Activated naive CD8-positive, alpha-beta T cell treated with anti-CD3 and anti-CD28 coated beads for 36 hours (primary cell): ENCODE results near the gene BNC2. TPM values are rescaled to one million over a fixed set of nuclear protein-coding genes. Genes with fewer than 3 reads are reported as not detected.

Source experiments
- DNase-seq: peaks from one replicate; pipeline ENCODE4 v3.0.0; 2021
- H3K27ac Mint-ChIP-seq: one replicate; pipeline ENCODE4 v1.8.0; 2022; ENCODE audit warnings: mild to moderate bottlenecking, moderate library complexity, mixed read lengths
- H3K27me3 Mint-ChIP-seq: one replicate; pipeline ENCODE4 v1.8.0; 2022; ENCODE audit warnings: mild to moderate bottlenecking, mixed read lengths
- H3K36me3 Mint-ChIP-seq: one replicate; pipeline ENCODE4 v1.8.0; 2021; ENCODE audit warnings: mild to moderate bottlenecking, mixed read lengths
- H3K4me1 Mint-ChIP-seq: one replicate; pipeline ENCODE4 v1.8.0; 2021; ENCODE audit warnings: mixed read lengths
- H3K4me3 Mint-ChIP-seq: one replicate; pipeline ENCODE4 v1.8.0; 2022; ENCODE audit warnings: mild to moderate bottlenecking, moderate library complexity, mixed read lengths
- H3K9me3 Mint-ChIP-seq: one replicate; pipeline ENCODE4 v1.8.0; 2022; ENCODE audit warnings: mixed read lengths
- total RNA-seq, 2 experiments: library from RNA; stranded (reverse); gene quantifications; one replicate each; pipeline ENCODE4 v1.2.3, GENCODE V29; 2021

The BNC2 gene
- total RNA-seq, 2 experiments from 2014 or later = not detected

DNA sequence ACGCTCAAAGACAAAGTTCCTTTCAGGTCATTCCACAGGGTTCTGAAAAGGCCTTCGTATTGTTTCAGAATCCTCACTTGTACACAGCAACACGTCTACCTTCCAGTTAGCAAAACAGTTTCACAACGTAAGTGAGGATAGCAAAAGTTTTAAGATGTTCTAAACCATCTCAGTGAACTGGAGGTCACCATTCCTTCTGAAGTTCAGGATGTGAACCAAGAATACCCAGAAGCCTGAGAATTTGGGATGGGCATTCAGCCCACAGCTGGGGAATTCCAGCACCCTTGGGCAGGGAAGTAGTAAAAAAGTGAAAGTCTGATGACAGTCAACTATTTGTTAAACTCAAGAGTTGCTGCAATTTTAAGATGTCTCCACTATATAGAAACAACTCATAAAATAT is 224.5 kb downstream of the BNC2 start:
- Mint-ChIP-seq H3K27me3 (no peaks in the 10 kb centered on the region), H3K4me1 (no peaks in the 10 kb centered on the region), H3K9me3 (no peaks in the 10 kb centered on the region), H3K36me3 (no peaks in the 10 kb centered on the region), H3K4me3 (no peak overlapping the region), H3K27ac (no peak overlapping the region)
- no peak for DNase-seq

DNA sequence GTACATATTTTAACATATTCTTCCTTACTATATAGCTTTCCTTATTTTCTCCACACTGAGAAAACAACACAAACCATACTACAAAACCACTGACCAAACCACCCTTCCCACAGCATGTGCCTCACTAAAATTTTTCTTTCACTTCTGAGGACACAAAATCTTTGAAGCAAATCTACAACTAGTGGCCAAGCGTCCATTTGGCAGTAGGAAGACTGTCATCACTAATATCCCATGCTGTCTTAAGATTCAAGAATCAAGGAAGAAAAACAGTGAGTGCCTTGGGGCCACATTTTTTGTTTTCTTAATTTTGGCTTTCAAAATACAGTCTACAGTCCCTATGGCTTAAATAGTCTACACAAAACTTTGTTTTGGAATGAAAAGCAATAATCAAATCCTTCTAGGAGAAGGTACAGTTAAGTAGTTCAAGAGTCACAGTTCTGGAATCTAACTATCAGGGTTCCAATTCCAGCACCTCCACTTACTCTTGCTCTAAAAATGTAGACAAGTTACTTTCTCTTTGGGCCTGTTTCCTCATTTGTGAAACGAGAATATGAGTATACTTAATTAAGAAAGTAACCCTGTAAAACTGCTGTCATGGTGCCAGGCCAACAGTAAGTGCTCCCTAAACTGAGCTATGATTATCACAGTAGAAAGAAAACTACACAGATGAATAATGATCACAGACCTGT is 227.9 kb downstream of the BNC2 start:
- Mint-ChIP-seq H3K27ac (no peak overlapping the region), H3K36me3 (no peaks in the 10 kb centered on the region), H3K4me3 (no peak overlapping the region), H3K27me3 (no peaks in the 10 kb centered on the region), H3K4me1 (no peaks in the 10 kb centered on the region), H3K9me3 (no peaks in the 10 kb centered on the region)
- DNase-seq = no peak

DNA sequence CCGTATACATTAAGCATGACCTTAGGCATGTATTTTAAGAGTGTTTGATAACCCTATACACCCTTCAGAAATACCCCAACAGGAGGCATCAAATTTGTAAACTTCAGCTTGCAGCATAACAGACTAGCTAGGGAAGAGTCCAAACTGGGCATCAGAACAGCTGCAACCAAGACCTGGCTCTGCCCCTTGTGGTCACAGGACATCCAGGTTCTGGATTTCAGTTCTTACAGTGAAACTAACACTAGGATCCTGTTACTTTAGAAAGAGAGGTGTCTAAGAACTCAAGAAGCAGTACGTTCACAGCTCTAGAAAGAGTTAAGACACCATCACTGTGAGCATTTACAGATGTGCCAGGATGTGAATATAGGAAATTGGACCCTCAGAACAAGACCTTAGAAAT is 229.8 kb downstream of the BNC2 start:
- Mint-ChIP-seq H3K36me3 (no peaks in the 10 kb centered on the region), H3K27ac (no peak overlapping the region), H3K27me3 (no peaks in the 10 kb centered on the region), H3K4me1 (no peaks in the 10 kb centered on the region), H3K4me3 (no peak overlapping the region), H3K9me3 (no peaks in the 10 kb centered on the region)
- DNase-seq = no peak

DNA sequence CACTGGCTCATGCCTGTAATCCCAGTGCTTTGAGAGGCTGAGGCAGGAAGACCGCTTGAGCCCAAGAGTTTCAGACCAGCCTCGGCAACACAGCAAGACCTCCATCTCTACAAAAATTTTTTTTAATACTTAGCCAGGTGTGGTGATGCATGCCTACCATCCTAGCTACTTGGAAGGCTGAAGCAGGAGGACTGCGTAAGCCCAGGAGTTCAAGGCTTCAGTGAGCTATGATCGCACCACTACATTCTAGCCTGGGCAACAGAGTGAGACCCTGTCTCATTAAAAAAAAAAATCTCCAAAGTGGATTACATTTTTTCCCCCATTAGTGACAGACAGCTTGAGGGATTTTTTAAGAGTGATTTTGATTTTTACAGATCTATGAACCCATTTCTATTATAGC is 230.8 kb downstream of the BNC2 start:
- H3K36me3 Mint-ChIP-seq = no peaks in the 10 kb centered on the region
- no peaks in the 10 kb centered on the region for H3K9me3 Mint-ChIP-seq
- no peaks in the 10 kb centered on the region for H3K27me3 Mint-ChIP-seq
- no peaks in the 10 kb centered on the region for H3K4me1 Mint-ChIP-seq
- H3K4me3 Mint-ChIP-seq = no peak overlapping the region
- no peak for DNase-seq
- H3K27ac Mint-ChIP-seq = no peak overlapping the region

DNA sequence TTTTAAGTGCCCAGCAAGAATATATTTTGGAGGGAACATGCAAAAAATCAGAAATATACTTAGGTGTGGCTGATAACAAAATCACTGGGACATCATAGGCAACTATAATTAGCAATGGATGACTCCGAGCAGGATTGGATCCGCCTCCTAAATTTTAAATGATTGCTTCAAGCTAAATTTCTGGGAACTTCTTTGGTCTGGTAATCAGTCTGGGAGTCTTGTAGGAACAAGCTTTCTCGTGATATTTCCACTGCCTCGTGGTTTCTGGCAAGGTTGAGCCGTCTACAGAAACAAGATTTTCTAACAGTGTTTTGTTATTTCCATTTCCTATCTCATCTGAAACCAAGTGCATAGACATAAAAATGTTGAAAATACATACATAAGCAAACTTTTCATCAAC is 232.6 kb downstream of the BNC2 start:
- Mint-ChIP-seq H3K27me3 (no peaks in the 10 kb centered on the region), H3K36me3 (no peaks in the 10 kb centered on the region), H3K4me1 (no peaks in the 10 kb centered on the region), H3K9me3 (no peaks in the 10 kb centered on the region), H3K27ac (no peak overlapping the region), H3K4me3 (no peak overlapping the region)
- no peak for DNase-seq

DNA sequence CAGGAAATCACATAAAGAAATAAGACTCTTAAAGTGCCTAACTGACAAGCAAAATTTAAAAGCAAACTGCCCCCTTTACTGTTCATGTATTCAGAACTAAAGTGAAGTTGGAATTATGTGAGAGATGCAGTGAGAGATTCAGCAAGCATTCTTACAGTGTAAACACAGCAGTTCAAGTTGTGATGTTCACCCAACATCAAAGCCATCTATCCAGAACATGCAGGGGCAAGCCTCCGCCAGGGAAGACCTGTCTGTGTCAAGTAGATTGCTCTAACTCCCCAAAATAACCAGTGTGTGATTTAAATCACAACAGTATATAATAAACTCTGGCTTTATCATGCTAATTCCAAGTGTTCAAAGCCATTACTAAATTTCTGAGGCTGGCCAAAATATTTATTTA is 233.3 kb downstream of the BNC2 start:
- H3K9me3 Mint-ChIP-seq = no peaks in the 10 kb centered on the region
- no peak for DNase-seq
- H3K36me3 Mint-ChIP-seq = no peaks in the 10 kb centered on the region
- H3K4me1 Mint-ChIP-seq = no peaks in the 10 kb centered on the region
- no peak overlapping the region for H3K4me3 Mint-ChIP-seq
- H3K27ac Mint-ChIP-seq = no peak overlapping the region
- no peaks in the 10 kb centered on the region for H3K27me3 Mint-ChIP-seq

DNA sequence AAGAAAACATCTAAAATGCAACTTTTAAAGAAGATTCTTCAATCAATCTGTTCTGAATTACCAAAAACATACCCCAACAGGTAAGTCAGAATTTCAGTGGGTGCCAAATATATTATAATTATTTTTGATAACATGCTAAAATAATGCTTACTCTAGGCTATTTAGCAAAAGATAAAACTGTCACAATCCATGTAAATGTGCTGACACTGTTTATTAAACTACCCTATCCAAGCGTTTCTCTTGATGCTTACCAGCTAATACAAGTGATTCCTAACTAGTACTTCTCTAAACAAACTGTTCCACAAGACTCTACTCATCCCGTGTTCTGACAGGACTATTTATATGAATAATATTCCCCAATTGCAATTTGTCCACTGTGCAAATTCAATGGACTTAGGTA is 236.7 kb downstream of the BNC2 start:
- Mint-ChIP-seq H3K4me3 (no peak overlapping the region), H3K9me3 (no peaks in the 10 kb centered on the region), H3K36me3 (no peaks in the 10 kb centered on the region), H3K4me1 (no peaks in the 10 kb centered on the region), H3K27ac (no peak overlapping the region), H3K27me3 (no peaks in the 10 kb centered on the region)
- DNase-seq = no peak

DNA sequence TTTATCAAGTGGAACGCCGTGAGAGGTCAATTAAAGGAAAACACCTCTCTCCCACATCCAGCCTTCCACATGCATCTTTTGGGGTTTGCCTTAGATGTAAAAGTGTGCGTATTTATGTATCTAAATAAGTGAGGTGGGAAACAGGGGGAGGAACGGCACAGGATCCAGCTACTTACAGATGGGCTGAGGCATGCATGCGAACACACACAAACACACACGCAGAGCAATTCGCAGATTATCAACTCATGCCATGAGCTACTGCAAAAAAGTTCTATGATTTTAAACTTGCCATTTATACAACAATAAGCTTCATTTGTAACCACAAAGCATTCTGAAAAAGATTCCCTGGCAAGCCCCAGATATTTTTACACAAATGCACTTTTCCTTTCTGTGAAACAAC is 242.1 kb downstream of the BNC2 start:
- Mint-ChIP-seq H3K27ac (no peak overlapping the region), H3K36me3 (no peaks in the 10 kb centered on the region), H3K9me3 (no peaks in the 10 kb centered on the region)

DNA sequence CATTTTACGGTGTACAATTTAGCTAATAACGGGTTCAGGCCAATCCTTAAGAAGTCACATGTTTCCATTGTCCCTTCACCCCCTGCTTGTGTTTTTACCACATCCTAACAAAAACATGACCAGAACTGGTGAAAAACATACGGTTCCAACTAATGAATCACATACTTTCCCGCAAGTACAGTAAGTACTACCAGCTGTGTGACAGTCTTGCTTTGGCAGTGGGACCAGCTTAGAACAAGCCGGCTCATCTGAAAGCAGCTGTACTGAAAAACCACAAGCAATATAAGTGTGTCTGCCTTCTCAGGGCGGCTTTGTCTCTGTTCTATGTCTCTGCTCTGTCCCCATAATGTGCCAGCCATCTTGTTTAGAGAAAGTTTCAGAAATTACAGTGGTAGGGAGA is 242.5 kb downstream of the BNC2 start:
- Mint-ChIP-seq H3K4me1 (no peaks in the 10 kb centered on the region), H3K4me3 (no peak overlapping the region), H3K27ac (no peak overlapping the region), H3K36me3 (no peaks in the 10 kb centered on the region), H3K9me3 (no peaks in the 10 kb centered on the region), H3K27me3 (peaks cover 8% of the 10 kb centered on the region)
- no peak for DNase-seq

More for the DNA sequence above, 242.1 kb downstream of the BNC2 start:
- no peak for DNase-seq
- Mint-ChIP-seq H3K4me3 (no peak overlapping the region), H3K27me3 (peaks cover 8% of the 10 kb centered on the region), H3K4me1 (no peaks in the 10 kb centered on the region)

DNA sequence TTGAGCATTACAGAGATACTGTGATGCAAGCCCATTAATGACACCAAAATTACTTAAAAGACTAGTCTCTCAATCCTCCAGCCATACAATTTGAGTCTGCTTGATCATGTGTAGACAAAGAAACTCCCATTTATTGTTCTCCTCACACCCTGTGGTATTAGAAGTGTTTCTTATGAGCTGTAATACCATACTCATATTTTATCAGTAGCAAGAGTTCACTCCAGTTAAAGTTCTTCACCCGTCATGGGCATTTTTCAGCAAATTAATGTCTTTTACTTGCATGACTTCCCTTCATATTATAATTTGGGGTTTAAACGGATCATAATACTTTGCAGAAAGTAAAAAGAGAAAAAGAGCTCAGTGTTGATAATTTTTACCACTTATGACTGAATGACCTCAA is 242.9 kb downstream of the BNC2 start:
- Mint-ChIP-seq H3K27ac (no peak overlapping the region), H3K4me3 (no peak overlapping the region), H3K36me3 (no peaks in the 10 kb centered on the region), H3K4me1 (no peaks in the 10 kb centered on the region), H3K9me3 (no peaks in the 10 kb centered on the region), H3K27me3 (peaks cover 8% of the 10 kb centered on the region)
- DNase-seq = no peak

DNA sequence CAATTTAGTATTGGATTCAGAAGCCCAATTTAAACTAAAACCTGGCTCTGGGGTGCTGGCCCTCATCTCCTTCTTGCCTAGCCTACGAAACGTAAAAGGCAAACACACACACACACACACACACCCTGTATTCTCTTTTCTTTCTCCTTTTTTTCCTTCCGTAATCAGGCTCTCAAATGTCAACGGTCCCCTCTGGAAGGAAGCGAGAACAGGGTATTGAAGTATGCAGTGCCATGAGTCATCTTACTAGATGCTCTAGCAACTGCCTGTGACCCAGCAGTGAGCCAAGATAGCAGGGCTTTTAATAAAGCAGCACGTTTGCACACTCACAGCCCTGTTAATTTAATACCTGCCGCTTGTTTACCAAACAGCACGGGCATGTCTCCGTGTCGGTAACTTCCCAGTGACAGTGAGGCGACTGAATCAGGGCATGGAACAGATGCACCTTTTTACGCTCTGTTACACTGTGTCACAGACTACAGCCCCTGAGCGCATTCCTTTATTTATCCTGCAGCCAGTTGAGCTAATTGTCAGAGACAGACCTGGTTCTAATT is 243.8 kb downstream of the BNC2 start:
- no peaks in the 10 kb centered on the region for H3K36me3 Mint-ChIP-seq
- H3K27ac Mint-ChIP-seq = no peak overlapping the region
- no peak for DNase-seq
- no peaks in the 10 kb centered on the region for H3K4me1 Mint-ChIP-seq
- H3K27me3 Mint-ChIP-seq = peaks cover 8% of the 10 kb centered on the region
- H3K4me3 Mint-ChIP-seq = no peak overlapping the region
- H3K9me3 Mint-ChIP-seq = no peaks in the 10 kb centered on the region

DNA sequence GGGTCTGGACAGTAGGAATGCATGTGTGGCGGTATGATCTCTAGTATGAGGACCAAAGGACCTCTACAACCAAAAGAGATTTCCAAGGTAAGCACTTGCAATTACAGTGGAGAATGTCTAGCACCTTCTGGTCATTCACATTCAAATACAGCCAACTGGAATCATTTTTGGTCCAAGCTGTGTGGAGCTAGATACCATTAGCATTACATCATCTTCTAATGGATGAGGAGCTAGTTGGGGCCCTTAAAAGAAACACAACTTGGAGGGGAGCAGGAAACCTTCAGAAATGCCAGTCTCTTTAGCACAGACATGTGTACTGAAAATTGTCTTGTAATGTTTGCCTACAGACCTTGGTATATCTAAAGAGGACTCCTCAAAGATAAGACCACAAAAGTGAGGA is 244.7 kb downstream of the BNC2 start:
- Mint-ChIP-seq H3K4me1 (no peaks in the 10 kb centered on the region), H3K36me3 (no peaks in the 10 kb centered on the region), H3K27ac (no peak overlapping the region), H3K9me3 (no peaks in the 10 kb centered on the region), H3K4me3 (no peak overlapping the region), H3K27me3 (peaks cover 8% of the 10 kb centered on the region)
- DNase-seq = no peak

DNA sequence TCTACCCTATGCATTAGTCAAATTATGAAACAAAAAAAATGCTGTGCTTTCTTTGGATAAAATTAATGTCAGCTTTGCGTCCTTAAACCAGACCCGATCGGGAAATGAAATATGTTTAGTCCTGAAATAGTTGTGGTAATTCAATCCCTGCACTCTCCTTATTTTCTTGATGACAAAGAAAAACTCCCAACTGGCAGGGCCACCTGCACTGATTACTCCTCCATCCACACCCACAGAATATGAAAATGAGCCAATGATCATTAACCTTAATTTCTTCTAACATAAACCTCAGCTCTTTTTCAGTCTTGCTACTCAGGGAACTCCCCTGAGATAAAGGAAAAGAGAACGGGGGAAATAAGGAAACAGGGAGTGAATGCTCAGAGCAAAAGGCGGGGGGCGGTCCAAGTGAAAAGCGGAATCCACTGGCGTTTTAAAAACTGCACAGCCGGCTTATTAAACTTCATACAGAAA is 245.3 kb downstream of the BNC2 start:
- H3K9me3 Mint-ChIP-seq = no peaks in the 10 kb centered on the region
- H3K27me3 Mint-ChIP-seq = peaks cover 8% of the 10 kb centered on the region
- no peaks in the 10 kb centered on the region for H3K4me1 Mint-ChIP-seq
- no peaks in the 10 kb centered on the region for H3K36me3 Mint-ChIP-seq
- DNase-seq = no peak
- no peak overlapping the region for H3K27ac Mint-ChIP-seq
- no peak overlapping the region for H3K4me3 Mint-ChIP-seq

DNA sequence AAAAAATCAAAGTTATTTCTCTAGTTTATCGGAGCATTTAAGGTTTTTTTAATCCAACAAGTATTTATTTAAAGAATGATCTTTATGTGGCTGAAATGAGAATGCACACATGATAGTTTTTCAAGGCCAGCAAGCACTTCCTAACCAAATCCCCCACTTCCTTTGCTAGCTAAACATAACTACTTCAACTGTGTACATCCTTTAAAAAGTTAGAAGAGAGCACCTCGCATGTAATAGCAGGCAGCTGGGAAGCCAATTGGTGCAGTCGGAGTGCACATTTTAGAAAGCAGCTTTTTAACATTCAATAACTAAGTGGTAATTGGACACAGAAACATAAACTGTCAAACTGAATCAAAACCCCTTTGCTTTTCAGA is 245.7 kb downstream of the BNC2 start:
- peaks cover 8% of the 10 kb centered on the region for H3K27me3 Mint-ChIP-seq
- no peaks in the 10 kb centered on the region for H3K4me1 Mint-ChIP-seq
- H3K27ac Mint-ChIP-seq = no peak overlapping the region
- H3K4me3 Mint-ChIP-seq = no peak overlapping the region
- H3K36me3 Mint-ChIP-seq = no peaks in the 10 kb centered on the region
- no peaks in the 10 kb centered on the region for H3K9me3 Mint-ChIP-seq
- DNase-seq = no peak

DNA sequence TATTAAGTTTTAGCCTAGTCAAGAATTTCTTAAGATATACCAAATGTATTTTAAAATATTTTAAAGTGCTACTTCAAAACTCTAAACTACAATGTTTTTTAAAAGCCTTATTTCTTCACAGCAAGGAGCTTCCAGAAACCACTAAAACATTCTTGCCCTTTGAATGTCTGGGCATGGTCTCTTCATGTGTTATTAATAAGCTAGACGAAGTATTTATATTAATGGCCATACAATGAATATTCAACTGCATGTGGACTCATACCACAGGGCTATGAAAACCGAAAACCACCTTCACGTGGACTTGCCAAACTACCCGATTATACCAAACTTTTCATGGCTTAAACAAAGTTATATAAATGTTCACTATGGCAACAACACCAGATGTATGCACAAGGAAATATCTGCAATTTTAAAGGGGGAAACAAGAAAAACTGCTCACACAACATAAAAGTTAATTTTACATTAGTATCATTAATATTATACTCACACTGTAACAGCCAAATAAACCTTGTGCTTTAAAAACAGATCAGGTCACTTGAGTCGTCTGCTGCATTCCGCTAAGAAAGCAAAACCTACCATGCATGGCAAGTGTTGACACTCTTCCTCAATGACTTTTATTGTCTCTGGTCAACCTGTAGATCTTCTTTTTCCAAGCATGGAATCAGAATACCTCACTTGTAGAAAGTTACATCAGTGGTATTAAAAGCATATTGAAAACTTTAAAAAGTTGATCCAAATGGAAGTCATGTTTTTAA is 246.3 kb downstream of the BNC2 start:
- H3K36me3 Mint-ChIP-seq = no peaks in the 10 kb centered on the region
- no peaks in the 10 kb centered on the region for H3K9me3 Mint-ChIP-seq
- no peak overlapping the region for H3K4me3 Mint-ChIP-seq
- no peak for DNase-seq
- H3K4me1 Mint-ChIP-seq = no peaks in the 10 kb centered on the region
- H3K27ac Mint-ChIP-seq = no peak overlapping the region
- peaks cover 8% of the 10 kb centered on the region for H3K27me3 Mint-ChIP-seq

DNA sequence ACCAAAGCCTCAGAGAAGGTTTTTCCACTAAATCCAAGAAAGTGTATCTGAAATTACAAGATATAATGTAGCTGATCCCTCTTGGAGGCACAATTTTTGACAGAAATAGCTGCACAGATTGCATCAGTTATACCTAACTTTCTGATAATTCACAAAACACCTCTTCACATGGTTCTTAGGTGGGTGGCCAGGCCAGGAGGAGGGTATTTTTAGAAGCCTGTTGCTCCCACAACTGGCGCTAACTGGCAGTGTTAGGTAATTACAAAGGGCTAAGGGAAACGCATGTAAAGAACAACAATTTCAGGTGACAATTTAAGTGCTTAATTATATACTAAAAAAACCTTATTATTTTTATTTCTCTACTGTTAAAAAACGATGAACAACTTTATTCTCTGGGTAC is 247.9 kb downstream of the BNC2 start:
- peaks cover 10% of the 10 kb centered on the region for H3K27me3 Mint-ChIP-seq
- no peaks in the 10 kb centered on the region for H3K36me3 Mint-ChIP-seq
- DNase-seq = no peak
- H3K27ac Mint-ChIP-seq = no peak overlapping the region
- H3K9me3 Mint-ChIP-seq = no peaks in the 10 kb centered on the region
- H3K4me1 Mint-ChIP-seq = no peaks in the 10 kb centered on the region
- no peak overlapping the region for H3K4me3 Mint-ChIP-seq
